K562 (cell line): ENCODE measurements around the gene RGS12.

Experiments used
- CBX1 ChIP-seq: sonication (generic); IDR thresholded peaks from 2 replicates; pipeline ENCODE4 v1.6.1; 2016; ENCODE audit warnings: antibody characterized with exemption, low read depth, mild to moderate bottlenecking
- POLR2A ChIP-seq: fragments of 450-650 bp; conservative IDR thresholded peaks from 2 replicates; pipeline ENCODE4 v1.6.1; 2016
- RAD51 ChIP-seq: fragments of 450-650 bp; IDR thresholded peaks from 2 replicates; pipeline ENCODE4 v1.7.1; 2016; ENCODE audit warnings: low read depth, mild to moderate bottlenecking, borderline replicate concordance
- ZFX ChIP-seq: sonication (generic); formaldehyde crosslinking; IDR thresholded peaks from 2 replicates; pipeline ENCODE4 v1.8.0; 2022; ENCODE audit warnings: mild to moderate bottlenecking, missing genetic modification reagents, moderate library complexity
- TF ChIP-seq, protein P1 (sequence below): fragments of 450-650 bp; IDR thresholded peaks from 2 replicates; pipeline ENCODE4 v1.6.1; 2016
- TF ChIP-seq, protein P2 (sequence below), 3 experiments: IDR thresholded peaks in 2 of 3; conservative IDR thresholded peaks in 1 of 3; 2 replicates each; pipeline ENCODE4 v1.5.1; 2011 to 2012; ENCODE audit warnings: low read length in 3 of 3, mild to moderate bottlenecking in 3 of 3, control low read depth in 2 of 3, improper control_type of control experiment in 1 of 3, inconsistent platforms in 1 of 3, low read depth in 1 of 3, mixed read lengths in 1 of 3, moderate library complexity in 1 of 3; ENCODE audit not compliant: insufficient read depth in 2 of 3

DNA sequence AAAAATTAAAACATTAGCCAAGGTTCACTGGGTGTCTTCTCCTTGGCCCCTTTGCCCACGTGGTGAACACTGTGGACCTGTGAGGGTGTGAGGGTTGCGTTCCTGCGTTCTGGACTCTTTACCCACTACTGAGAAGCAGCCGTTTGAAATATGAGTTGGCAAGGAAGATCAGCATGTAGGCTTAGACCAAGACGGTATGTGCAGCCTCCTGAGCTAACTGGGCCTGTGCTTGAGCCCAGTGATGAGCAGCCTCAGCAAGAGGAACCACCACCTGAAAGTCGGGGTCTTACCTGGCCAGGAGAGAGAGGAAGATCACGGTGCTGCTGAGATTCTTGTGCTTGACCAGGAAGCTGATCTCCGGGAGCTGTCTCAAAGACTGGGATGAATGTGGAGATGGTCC is 19.5 kb downstream of the RGS12 start:
- TF ChIP-seq, protein P1, sequence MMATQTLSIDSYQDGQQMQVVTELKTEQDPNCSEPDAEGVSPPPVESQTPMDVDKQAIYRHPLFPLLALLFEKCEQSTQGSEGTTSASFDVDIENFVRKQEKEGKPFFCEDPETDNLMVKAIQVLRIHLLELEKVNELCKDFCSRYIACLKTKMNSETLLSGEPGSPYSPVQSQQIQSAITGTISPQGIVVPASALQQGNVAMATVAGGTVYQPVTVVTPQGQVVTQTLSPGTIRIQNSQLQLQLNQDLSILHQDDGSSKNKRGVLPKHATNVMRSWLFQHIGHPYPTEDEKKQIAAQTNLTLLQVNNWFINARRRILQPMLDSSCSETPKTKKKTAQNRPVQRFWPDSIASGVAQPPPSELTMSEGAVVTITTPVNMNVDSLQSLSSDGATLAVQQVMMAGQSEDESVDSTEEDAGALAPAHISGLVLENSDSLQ, result no peak
- TF ChIP-seq ZFX (CRISPR knock-in tag) (no peak), RAD51 (no peak), CBX1 (no peak), POLR2A (no peak)
- TF ChIP-seq, protein P2, sequence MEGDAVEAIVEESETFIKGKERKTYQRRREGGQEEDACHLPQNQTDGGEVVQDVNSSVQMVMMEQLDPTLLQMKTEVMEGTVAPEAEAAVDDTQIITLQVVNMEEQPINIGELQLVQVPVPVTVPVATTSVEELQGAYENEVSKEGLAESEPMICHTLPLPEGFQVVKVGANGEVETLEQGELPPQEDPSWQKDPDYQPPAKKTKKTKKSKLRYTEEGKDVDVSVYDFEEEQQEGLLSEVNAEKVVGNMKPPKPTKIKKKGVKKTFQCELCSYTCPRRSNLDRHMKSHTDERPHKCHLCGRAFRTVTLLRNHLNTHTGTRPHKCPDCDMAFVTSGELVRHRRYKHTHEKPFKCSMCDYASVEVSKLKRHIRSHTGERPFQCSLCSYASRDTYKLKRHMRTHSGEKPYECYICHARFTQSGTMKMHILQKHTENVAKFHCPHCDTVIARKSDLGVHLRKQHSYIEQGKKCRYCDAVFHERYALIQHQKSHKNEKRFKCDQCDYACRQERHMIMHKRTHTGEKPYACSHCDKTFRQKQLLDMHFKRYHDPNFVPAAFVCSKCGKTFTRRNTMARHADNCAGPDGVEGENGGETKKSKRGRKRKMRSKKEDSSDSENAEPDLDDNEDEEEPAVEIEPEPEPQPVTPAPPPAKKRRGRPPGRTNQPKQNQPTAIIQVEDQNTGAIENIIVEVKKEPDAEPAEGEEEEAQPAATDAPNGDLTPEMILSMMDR (IDR thresholded peaks at IDR 0.05 in 2 of 3, conservative IDR thresholded peaks at IDR 0.05 in 1 of 3; ENCODE audit: insufficient read depth in 2 of 3, low read depth in 1 of 3, low read length in 3 of 3), result no peak
